ENCODE data around the gene SLC2A8.

DNA sequence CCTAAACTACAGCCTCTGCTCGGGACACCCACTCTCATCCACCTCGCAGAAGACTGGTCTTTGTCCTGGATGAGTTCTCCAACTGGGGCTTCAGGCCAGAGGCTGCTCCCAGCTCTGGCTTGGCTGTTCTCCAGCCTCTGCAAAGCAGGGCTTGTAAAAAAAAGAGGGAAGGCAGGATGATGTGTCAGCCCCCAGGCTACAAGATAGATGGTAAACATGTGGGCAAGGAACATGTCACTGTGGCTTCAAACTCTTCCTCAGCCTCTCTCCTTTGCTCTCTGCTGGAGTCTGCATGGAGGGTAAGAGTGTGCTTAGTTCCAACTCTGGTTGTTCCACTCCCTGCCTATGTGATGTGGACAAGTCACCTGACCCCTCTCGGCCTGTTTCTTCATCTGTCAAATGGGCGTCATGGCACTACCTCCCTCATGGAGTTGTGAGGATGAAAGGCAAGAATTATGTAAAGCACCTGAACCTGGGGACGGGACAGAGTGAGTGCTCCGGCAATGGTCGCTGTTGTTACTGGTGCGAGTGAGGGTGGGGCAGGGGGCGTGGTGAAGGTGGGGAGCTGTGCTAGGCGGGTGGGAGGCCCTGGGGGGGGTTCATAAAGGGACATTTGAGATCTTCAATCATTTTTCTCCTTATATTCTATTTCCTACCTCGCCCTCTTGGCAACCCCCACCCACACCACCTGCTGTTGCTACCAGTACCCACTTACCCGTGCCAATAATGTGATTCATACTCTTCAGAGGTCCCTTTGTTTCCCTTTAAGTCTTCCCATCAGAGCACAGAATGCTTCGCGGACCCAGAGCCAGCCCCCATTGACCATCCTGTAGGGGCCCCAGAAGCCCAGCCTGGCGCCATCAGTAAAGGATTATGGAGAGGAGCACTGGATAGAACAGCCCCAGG, 20.4 kb downstream of the SLC2A8 start:
- TF ChIP-seq POLR2A (IDR thresholded peaks at IDR 0.05; ENCODE audit: low read length) (no peak), GATA1 (IDR thresholded peaks at IDR 0.05; ENCODE audit: low read depth, low read length) (no peak)
